Muscle layer of duodenum (tissue), 2 donors: ENCODE results near the gene HNRNPUL1.
"Not testable (repeated sequence)": the region's sequence is repeated elsewhere in the genome, so short reads cannot be mapped to it uniquely, and the experiment has no call there.

Source experiments
- H3K27ac ChIP-seq: one replicate; pipeline ENCODE4 v1.7.0; 2013; ENCODE audit warnings: mild to moderate bottlenecking, low read length
- H3K27me3 ChIP-seq: one replicate; pipeline ENCODE4 v1.7.0; 2013; ENCODE audit warnings: low read depth, mild to moderate bottlenecking, control low read depth, low read length
- H3K36me3 ChIP-seq, 2 donors: one replicate each; pipeline ENCODE4 v1.7.0; 2013; ENCODE audit warnings: low read length in 2 of 2, control low read depth in 1 of 2, mild to moderate bottlenecking in 1 of 2; ENCODE audit not compliant: insufficient read depth in 2 of 2, control insufficient read depth in 1 of 2
- H3K4me1 ChIP-seq, 2 donors: one replicate each; pipeline ENCODE4 v1.7.0; 2013; ENCODE audit warnings: low read length in 2 of 2, mild to moderate bottlenecking in 2 of 2, control low read depth in 1 of 2, moderate library complexity in 1 of 2; ENCODE audit not compliant: insufficient read depth in 2 of 2, control insufficient read depth in 1 of 2
- H3K4me3 ChIP-seq, 2 donors: one replicate each; pipeline ENCODE4 v1.7.0; 2013; ENCODE audit warnings: low read length in 2 of 2, low read depth in 1 of 2, mild to moderate bottlenecking in 1 of 2
- H3K9me3 ChIP-seq, 2 donors: one replicate each; pipeline ENCODE4 v1.7.0; 2013; ENCODE audit warnings: low read length in 2 of 2, control low read depth in 1 of 2, mild to moderate bottlenecking in 1 of 2; ENCODE audit not compliant: control insufficient read depth in 1 of 2
- donor health status: healthy.

The HNRNPUL1 gene

DNA sequence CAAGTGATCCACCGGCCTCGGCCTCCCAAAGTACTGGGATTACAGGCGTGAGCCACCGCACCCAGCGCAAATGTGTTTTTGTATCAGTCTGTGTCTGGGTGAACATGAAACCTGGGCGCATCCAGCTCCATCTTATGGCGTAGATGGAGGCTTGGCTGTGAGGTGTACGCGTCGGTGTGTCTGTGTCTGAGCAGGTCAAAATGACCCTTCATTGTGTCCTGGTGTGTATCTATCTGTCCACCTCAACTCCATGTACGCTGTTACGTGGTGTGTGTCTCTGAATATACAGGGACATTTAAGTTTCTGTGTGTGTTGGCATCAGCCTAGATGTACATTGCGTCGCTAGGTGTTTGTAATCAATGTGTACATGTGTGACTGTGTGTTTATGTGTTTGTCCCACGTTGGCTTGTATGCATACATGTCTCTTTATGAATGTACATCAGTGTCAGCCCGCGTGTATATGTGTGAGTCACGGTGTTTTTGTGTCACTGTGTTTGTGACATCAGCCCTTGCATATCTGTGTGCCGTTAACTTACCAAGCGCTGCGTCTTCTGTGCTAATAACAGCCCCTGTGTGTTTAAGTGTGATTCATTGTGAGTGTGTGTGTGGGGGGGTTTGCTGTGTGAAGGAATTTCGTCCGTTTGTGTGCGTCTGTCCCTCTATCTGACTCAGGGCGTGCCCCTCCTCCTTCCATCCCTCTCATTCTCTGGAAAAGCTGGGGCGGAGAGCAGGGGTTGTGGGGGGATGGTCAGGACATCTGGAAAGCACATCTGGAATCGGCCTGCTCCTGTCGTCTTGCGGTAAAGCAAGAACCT is 38.7 kb upstream of the HNRNPUL1 start:
- Histone ChIP-seq H3K4me3 (peak overlapping the region; percentile 9 to 68), H3K27me3 (no peaks in the 10 kb centered on the region), H3K9me3 (no peaks in the 10 kb centered on the region), H3K36me3 (peaks cover 4 to 11% of the 10 kb centered on the region in 2 donors), H3K27ac (peak overlapping the region; percentile 81), H3K4me1 (peaks cover 4 to 36% of the 10 kb centered on the region in 2 donors)

DNA sequence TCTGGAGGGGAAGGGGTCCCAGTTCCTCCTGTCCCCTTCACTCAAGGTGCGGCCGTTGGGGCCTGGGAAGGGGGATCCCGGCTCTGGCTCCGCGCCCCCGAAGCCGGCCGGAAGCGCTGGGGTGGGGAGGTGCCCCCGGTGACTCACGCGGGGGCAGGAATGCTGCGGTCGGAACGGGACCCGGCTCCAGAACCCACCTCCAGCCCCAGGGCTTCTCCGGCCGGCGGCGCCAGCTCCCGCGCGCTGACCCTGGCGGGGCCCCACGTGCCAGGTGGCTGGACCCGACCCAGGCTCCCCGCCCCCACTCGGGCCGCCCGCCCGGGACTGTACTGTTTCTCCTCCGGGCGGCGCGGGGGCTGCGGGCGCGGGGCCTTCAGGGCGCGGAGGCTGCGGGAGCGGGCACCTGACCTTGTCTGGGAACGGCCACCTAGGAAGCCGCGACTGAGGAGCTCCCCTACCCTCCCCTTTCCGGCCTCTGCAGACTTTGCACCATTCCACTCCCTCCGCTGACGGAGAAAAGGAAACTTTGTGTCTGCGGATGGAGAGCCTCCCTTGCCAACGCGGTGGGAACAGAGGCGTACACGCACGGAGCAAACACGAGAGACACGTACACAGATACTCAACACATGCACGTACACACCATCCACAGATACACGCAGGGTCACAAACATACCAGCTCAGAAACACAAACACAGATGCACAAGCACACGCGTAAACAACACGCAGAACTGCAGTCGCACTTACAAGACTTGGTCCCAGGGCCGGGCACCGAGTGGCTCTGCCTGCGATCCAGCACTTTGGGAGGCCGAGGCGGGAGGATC is 37.9 kb upstream of the HNRNPUL1 start:
- H3K4me3 ChIP-seq, result peak overlapping the region; percentile 68 to 71
- H3K9me3 ChIP-seq, result no peaks in the 10 kb centered on the region
- H3K4me1 ChIP-seq, result peaks cover 4 to 28% of the 10 kb centered on the region in 2 donors
- peak overlapping the region; percentile 81 for H3K27ac ChIP-seq
- peaks cover 4 to 10% of the 10 kb centered on the region in 2 donors for H3K36me3 ChIP-seq
- no peaks in the 10 kb centered on the region for H3K27me3 ChIP-seq

DNA sequence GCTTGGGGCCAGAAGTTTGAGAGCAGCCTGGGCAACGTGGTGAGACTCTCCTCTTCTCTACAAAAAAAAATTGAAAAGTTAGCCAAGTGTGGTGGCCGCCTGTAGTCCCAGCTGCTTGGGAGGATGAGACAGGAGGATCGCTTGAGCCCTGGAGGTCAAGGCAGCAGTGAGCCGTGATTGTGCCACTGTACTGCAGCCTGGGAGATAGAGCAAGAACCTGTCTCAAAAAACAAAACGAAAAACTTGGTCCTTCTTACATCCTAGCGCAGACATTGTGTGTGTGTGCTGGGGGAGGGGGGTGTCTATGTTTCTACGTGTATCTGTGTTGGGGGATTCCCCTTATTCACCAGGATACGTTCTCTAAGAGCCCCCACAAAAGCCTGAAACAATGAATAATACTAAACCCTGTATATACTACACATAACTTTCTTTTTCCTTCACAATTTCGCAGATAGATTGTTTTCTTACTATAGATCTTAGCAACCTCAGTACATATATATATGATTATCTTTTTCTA is 37.2 kb upstream of the HNRNPUL1 start:
- peak overlapping the region; percentile 68 to 71 for H3K4me3 ChIP-seq
- peaks cover 4 to 21% of the 10 kb centered on the region in 2 donors for H3K4me1 ChIP-seq
- H3K27ac ChIP-seq, result peak overlapping the region; percentile 69
- no peaks in the 10 kb centered on the region for H3K27me3 ChIP-seq
- peaks cover 4 to 7% of the 10 kb centered on the region in 2 donors for H3K36me3 ChIP-seq
- H3K9me3 ChIP-seq, result no peaks in the 10 kb centered on the region

DNA sequence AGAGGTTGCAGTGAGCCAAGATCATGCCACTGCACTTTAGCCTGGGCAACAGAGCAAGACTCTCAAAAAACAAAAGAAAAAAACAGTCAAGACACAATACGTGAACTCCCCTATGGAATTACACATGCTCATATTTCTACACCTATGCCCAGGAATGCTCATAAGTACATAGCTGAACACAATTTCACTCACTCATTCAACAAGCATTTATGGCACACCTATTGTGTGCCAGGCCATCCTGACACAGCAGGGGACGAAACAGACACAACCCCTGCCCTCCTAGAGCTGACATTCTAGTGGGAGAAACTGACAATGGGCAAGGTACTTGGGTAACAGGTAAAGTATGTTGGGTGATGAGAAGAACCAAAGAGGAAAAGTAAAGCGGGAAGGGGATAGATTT is 35.7 kb upstream of the HNRNPUL1 start:
- H3K36me3 ChIP-seq, result peaks cover 4 to 10% of the 10 kb centered on the region in 2 donors
- no peak overlapping the region for H3K27ac ChIP-seq
- H3K4me3 ChIP-seq, result no peak overlapping the region
- H3K9me3 ChIP-seq, result no peaks in the 10 kb centered on the region
- peaks cover 4 to 16% of the 10 kb centered on the region in 2 donors for H3K4me1 ChIP-seq
- no peaks in the 10 kb centered on the region for H3K27me3 ChIP-seq

DNA sequence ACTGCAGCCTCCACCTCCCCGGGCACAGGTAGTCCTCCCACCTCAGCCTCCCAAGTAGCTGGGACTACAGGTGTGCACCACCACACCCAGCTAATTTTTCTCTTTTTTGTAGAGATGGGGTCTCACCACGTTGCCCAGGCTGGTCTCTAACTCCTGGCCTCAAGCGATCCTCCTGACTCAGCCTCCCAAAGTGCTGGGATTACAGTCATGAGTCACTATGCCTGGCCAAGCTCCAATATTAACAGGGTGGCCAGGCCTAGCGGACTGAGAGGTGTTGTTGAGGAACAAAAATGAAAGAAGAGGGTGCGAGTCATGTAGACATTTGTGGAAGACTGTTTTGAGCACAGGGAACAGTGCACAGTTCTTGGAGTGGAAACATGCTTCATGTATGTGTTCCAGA is 34.8 kb upstream of the HNRNPUL1 start:
- H3K4me1 ChIP-seq, H3K27me3 ChIP-seq, H3K4me3 ChIP-seq, H3K27ac ChIP-seq, H3K9me3 ChIP-seq: not testable (repeated sequence)
- peaks cover 10 to 18% of the 10 kb centered on the region in 2 donors for H3K36me3 ChIP-seq

DNA sequence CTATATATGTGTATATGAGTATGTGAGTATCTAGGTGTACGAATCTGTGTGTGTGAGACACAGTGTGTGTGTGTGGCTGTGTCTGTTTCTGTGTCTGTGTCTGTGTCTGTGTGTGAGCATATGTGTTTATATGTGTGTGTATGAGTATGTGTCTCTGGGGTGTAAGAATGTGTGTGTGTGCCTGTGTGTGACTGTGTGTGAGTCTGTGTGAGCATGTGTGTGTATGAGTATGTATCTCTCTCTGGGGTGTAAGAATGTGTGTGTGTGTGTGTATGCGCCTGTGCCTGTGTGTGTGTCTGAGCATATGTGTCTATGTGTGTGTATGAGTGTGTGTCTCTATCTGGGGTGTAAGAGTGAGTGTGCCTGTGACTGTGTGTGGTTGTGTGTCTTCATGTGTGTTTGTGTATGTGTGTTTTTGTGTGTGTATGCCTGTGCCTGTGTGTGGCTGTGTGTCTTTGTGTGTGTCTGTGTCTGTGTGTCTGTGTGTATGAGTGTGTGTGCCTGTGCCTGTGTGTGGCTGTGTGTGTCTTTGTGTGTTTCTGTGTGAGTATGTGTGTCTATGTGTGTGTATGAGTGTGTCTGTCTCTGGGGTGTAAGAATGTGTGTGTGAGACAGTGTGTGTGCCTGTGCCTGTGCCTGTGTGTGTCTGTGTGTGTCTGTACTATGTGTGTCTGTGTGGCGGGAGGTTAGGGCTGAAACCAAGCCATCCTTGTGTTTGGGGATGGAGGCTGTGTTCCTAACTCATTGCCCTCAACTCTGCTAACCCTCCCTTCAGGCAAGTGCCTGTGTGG is 33.9 kb upstream of the HNRNPUL1 start:
- no peak overlapping the region for H3K4me3 ChIP-seq
- no peaks in the 10 kb centered on the region for H3K9me3 ChIP-seq
- H3K4me1 ChIP-seq, result peaks cover 4 to 8% of the 10 kb centered on the region in 2 donors
- no peak overlapping the region for H3K27ac ChIP-seq
- peaks cover 14 to 21% of the 10 kb centered on the region in 2 donors for H3K36me3 ChIP-seq
- no peaks in the 10 kb centered on the region for H3K27me3 ChIP-seq

DNA sequence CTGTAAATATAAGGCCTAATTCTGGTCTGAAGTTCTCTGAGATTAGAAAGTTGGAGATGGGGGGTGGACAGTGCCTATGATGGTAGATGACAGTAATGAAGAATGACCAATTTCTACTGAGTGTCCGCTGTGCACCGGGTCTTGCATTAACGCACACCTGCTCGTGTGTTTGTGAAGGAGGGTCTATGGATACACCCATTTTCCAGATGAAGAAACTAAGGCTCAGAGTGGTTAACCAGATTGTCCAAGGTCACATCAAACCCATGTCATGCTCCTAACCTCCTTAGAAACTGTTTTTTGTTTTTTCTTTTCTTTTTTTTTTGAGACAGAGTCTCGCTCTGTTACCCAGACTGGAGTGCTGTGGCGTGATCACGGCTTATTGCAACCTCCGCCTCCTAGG is 31.5 kb upstream of the HNRNPUL1 start:
- Histone ChIP-seq H3K4me3 (no peak overlapping the region), H3K4me1 (no peaks in the 10 kb centered on the region), H3K27me3 (no peaks in the 10 kb centered on the region)

DNA sequence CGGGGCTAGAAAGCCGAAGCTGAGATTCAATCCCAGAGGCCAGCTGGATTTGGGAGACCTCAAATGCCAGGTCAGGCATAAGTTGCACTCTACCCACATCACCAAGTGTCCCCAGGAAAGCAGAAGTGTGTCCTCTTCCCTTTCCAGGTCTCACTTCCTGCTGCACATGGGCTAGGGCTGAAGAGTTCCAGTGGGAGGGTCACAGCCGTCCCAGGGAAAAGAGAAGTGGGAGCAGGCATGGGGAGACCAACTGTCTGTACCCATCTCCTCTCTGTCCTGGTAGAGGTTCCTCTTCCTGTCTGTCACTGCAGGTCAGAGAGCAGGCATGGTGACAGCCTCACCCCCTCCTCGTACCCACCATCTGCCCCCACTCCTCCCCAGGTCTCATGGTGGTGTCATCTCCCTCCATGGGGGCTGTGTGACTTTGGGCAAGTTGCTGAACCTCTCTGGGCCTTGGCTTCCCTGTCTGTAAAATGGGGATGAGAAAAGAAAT is 30.4 kb upstream of the HNRNPUL1 start:
- Histone ChIP-seq H3K4me1 (no peaks in the 10 kb centered on the region), H3K36me3 (peaks cover 20 to 38% of the 10 kb centered on the region in 2 donors), H3K9me3 (no peaks in the 10 kb centered on the region), H3K27me3 (no peaks in the 10 kb centered on the region), H3K4me3 (no peak overlapping the region), H3K27ac (no peak overlapping the region)

More for the DNA sequence above, 31.5 kb upstream of the HNRNPUL1 start:
- Histone ChIP-seq H3K27ac (no peak overlapping the region), H3K9me3 (no peaks in the 10 kb centered on the region), H3K36me3 (peaks cover 21 to 26% of the 10 kb centered on the region in 2 donors)

DNA sequence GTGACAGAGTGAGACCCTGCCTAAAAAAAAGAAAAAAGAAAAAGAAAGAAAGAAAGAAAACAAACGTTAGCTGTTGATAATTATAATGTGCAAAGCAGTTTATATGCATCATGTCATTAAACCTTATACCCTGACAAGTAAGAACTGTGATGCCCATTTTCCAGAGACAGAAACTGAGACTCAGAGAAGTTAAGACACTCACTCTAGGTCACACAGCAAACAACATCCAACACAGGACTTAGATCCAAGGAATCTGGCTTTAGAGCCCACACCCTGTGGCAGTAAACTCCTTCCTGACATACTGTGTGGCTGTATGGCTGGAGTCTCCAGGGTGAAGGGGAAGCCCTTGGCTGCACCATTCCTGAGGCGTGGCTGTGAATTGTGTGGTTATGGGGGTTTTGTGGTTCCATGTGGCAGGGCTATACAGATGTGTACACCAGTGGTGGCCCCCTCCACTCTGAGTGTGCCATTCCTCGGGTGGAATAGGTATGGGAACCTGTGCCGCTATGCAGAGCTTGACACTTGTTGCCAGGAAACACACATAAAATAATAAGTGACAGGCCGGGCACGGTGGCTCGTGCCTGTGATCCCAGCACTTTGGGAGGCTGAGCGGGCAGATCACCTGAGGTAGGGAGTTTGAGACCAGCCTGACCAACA is 29.5 kb upstream of the HNRNPUL1 start:
- H3K4me1 ChIP-seq, result no peaks in the 10 kb centered on the region
- no peak overlapping the region for H3K27ac ChIP-seq
- H3K36me3 ChIP-seq, result peaks cover 23 to 46% of the 10 kb centered on the region in 2 donors

DNA sequence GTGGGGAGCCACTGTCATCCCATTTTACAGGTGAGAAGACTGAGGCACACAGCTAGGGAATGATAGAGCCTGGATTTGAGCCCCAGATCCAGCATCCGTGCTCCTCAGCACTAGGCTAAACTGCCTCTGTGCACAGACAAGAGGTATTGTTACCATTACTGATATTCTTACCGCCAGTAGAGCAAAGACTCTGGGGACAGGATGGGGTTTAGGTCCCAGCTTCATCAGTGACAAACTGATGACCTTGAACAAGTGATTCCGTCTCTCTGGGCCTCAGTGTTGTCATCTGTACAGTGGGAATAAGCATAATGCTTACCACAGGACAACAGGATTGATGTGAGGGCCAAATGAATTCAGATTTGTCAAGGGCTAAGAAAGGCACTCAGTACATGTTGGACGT is 28.7 kb upstream of the HNRNPUL1 start:
- Histone ChIP-seq H3K36me3 (peaks cover 27 to 54% of the 10 kb centered on the region in 2 donors), H3K4me3 (no peak overlapping the region), H3K27me3 (no peaks in the 10 kb centered on the region), H3K4me1 (no peaks in the 10 kb centered on the region), H3K27ac (no peak overlapping the region), H3K9me3 (no peaks in the 10 kb centered on the region)

More for the DNA sequence above, 29.5 kb upstream of the HNRNPUL1 start:
- no peaks in the 10 kb centered on the region for H3K27me3 ChIP-seq
- H3K9me3 ChIP-seq, result no peaks in the 10 kb centered on the region
- H3K4me3 ChIP-seq, result no peak overlapping the region
